Activated CD4-positive, alpha-beta T cell treated with anti-CD3 and anti-CD28 coated beads, Interleukin-2, amount 10 ng/mL, durations not matched to agents 24 days and 14 days (primary cell): ENCODE measurements around the gene NENF. TPM values are rescaled to one million over a fixed set of nuclear protein-coding genes. Genes with fewer than 3 reads are reported as not detected.
"Not testable (repeated sequence)": the region's sequence is repeated elsewhere in the genome, so short reads cannot be mapped to it uniquely, and the experiment has no call there.

Source experiments
- DNase-seq: peaks from one replicate; pipeline ENCODE4 v3.0.0; 2022
- H3K27ac Mint-ChIP-seq: one replicate; pipeline ENCODE4 v1.8.0; 2022; ENCODE audit warnings: mild to moderate bottlenecking, mixed read lengths
- H3K27me3 Mint-ChIP-seq: one replicate; pipeline ENCODE4 v1.8.0; 2022; ENCODE audit warnings: mixed read lengths
- H3K36me3 Mint-ChIP-seq: one replicate; pipeline ENCODE4 v1.8.0; 2022; ENCODE audit warnings: low read depth, mild to moderate bottlenecking, mixed read lengths
- H3K4me1 Mint-ChIP-seq: one replicate; pipeline ENCODE4 v1.8.0; 2021; ENCODE audit warnings: mixed read lengths
- H3K4me3 Mint-ChIP-seq: one replicate; pipeline ENCODE4 v1.8.0; 2022; ENCODE audit warnings: mild to moderate bottlenecking, moderate library complexity, mixed read lengths
- H3K9me3 Mint-ChIP-seq: one replicate; pipeline ENCODE4 v1.8.0; 2021; ENCODE audit warnings: mixed read lengths
- intact Hi-C: fragments of 100-400 bp; cut with micrococcal nuclease; formaldehyde crosslinking; loops from one replicate; pipeline ENCODE4 v1.15.1; 2023
- total RNA-seq: library from RNA; stranded (reverse); gene quantifications from 2 replicates; pipeline ENCODE4 v1.2.3, GENCODE V29; 2022

The NENF gene
- 35.1 and 36.1 TPM in 2 replicates for total RNA-seq

DNA sequence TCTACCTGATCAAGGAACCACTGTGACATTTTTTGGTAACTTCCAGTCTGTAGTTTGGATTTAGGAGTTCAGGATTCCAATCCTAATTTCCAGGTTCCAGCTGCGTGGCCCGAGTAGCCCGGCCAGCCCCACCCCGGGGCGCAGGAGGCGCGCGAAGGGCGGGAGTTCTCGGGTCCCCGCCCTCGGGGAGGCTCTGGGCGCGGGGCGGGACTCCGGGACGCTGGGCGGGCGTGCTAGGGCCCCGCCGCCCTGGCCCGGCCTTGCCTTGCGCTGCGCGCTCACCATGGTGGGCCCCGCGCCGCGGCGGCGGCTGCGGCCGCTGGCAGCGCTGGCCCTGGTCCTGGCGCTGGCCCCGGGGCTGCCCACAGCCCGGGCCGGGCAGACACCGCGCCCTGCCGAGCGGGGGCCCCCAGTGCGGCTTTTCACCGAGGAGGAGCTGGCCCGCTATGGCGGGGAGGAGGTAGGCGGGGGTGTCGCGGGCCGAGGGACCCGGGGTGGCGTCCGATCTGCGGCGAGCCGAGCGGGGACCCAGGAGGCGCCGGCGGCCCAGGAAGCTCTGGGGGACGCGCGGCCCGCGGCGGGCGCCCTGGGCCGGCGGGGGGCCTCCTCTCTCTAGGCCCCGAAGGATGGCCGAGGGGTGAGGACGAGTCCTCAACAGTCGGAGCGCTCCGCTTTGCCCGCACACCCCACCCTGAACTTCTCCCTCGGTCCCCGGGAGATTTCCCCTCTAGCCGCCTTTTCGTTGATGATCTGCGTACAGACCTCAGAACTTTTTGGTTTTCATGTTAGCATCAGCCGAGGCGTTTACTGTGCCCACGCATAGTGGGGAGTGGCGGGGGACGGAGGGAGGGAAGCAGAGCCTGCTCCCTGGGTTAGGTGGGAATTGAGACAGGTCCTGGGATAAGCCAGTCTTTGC, at the start of gene NENF:
NENF (plus strand) TSS at position 260 of the 916 bp plus-strand sequence; CDS start at position 284, 24 bp downstream.
- peak within 1 kb of the TSS; percentile 82 for H3K4me3 Mint-ChIP-seq
- H3K9me3 Mint-ChIP-seq, result no peaks in the 10 kb centered on the region
- DNase-seq, result peak; percentile 95
- H3K27me3 Mint-ChIP-seq, result peaks cover 2% of the 10 kb centered on the region
- intact Hi-C loops, result loop anchor here (1.0 to 5.0 kb wide), 4 partner anchors 19 to 396 kb away; partner anchors contain the start of genes ATF3, DTL, INTS7 and PACC1
- peaks cover 32% of the 10 kb centered on the region for H3K4me1 Mint-ChIP-seq
- peaks cover 3% of the 10 kb centered on the region for H3K36me3 Mint-ChIP-seq
- H3K27ac Mint-ChIP-seq, result peak within 1 kb of the TSS; percentile 76

DNA sequence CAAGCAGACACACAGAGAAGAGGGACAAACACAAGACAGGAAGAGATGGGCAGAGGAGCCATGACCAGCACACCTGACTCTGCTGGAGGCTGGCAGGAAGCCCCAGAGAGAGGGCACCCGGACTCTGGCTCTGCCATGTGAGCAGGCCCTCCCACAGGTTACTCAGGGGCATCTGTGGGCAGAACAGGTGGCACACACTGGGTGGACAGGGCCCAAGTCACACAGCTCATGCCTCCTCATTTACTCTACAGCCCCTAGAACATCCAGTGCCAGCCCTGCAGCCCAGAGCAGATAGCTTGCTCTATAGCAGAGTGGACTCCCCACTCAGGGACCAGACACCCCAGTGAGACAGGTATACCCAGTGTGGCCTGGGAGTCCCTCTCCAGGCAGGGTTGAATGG, 46.7 kb upstream of the NENF start:
- Mint-ChIP-seq H3K9me3 (peaks cover 7% of the 10 kb centered on the region), H3K27me3 (no peaks in the 10 kb centered on the region), H3K4me1 (peaks cover 3% of the 10 kb centered on the region), H3K4me3 (no peak overlapping the region), H3K36me3 (peaks cover 60% of the 10 kb centered on the region), H3K27ac (peak overlapping the region; percentile 66)
- DNase-seq, result no peak
- intact Hi-C loops, result no loop called here

DNA sequence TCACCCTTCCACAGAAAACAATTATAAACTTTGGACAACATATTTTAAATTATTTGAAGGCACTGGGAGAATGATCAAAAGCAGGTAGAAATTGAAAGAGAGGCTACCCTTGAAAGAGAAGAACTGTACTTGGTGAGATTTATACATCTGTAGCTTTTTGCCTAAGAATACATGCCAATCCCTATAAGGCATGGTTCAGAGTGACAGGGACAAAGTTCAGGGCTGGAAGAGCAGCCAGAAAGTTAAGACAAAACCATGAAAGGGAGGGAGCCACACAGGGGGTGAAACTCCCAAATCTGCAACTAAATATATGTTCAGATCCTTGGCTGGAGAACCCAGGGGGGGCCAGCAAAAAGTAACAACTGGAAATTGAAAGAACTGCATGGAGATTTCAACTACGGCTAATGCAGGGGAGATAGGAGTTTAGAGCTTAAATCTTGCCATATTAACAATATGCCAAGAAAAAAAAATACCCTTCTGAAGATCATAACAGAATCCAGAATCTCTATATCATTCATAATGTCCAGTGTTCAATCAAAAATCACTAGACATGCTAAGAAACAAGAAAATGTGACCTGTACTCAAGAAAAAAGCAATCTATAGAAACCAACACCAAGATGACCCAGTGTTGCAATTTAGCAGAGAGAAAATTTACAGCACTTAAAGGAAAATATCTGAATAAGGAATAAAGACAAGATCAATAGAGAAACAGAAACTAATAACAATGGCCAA, 43.6 kb upstream of the NENF start:
- Mint-ChIP-seq H3K27me3 (no peaks in the 10 kb centered on the region), H3K4me1 (peaks cover 7% of the 10 kb centered on the region), H3K36me3 (peaks cover 67% of the 10 kb centered on the region), H3K27ac (peak overlapping the region; percentile 3), H3K9me3 (peaks cover 19% of the 10 kb centered on the region), H3K4me3 (no peak overlapping the region)
- no peak for DNase-seq
- intact Hi-C loops, result no loop called here

DNA sequence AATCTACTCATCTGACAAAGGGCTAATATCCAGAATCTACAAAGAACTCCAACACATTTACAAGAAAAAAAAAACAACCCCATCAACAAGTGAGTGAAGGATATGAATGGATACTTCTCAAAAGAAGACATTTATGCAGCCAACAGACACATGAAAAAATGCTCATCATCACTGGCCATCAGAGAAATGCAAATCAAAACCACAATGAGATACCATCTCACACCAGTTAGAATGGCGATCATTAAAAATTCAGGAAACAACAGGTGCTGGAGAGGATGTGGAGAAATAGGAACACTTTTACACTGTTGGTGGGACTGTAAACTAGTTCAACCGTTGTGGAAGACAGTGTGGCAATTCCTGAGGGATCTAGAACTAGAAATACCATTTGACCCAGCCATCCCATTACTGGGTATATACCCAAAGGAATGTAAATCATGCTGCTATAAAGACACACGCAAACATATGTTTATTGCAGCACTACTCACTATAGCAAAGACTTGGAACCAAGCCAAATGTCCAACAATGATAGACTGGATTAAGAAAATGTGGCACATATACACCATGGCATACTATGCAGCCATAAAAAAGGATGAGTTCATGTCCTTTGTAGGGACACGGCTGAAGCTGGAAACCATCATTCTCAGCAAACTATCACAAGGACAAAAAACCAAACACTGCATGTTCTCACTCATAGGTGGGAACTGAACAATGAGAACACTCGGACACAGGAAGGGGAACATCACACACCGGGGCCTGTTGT, 36.9 kb upstream of the NENF start:
- Mint-ChIP-seq H3K36me3 (peaks cover 64% of the 10 kb centered on the region), H3K9me3 (peaks cover 15% of the 10 kb centered on the region)
- H3K27me3 Mint-ChIP-seq, intact Hi-C loops, DNase-seq, H3K4me3 Mint-ChIP-seq, H3K4me1 Mint-ChIP-seq, H3K27ac Mint-ChIP-seq: not testable (repeated sequence)

DNA sequence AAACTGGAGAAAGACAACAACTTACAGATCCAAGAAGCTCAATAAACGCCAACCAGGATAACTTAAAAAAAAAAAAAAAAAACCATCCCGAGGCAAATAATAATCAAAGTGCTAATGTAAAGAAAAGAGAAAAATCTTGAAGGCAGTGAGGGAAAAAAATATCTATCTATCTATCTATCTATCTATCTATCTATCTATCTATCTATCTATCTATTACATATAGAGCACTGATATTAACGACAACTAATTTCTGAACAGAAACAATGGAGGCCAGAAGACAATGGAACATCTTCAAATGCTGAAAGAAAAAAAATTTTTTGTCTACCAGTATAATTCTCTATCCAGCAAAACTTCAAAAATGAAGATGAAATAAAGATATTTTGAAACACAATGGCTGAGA, 36.1 kb upstream of the NENF start:
- Mint-ChIP-seq H3K9me3 (peaks cover 12% of the 10 kb centered on the region), H3K27ac (no peak overlapping the region), H3K36me3 (peaks cover 56% of the 10 kb centered on the region), H3K4me1 (peaks cover 4% of the 10 kb centered on the region), H3K4me3 (no peak overlapping the region), H3K27me3 (no peaks in the 10 kb centered on the region)
- DNase-seq, result no peak
- intact Hi-C loops, result no loop called here

DNA sequence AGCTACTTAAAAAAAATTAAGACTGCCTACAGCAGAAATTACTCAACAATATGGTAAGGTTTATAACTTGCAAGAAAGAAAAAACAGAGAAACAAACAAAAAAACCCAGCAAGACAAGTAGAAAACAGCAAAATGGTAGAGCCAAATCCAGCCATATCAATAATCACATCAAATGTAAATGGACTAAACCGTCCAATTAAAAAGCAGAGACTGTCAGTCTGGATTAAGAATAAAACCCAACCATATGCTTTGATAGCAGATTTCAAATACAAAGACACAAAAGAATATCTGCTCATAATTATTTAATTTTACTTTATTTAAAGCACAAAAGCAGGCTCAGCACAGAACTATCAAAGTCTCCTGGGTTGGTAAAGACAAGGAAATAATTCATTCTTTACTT, 35.5 kb upstream of the NENF start:
- H3K27ac Mint-ChIP-seq, result no peak overlapping the region
- no peaks in the 10 kb centered on the region for H3K27me3 Mint-ChIP-seq
- DNase-seq, result no peak
- H3K4me1 Mint-ChIP-seq, result peaks cover 4% of the 10 kb centered on the region
- intact Hi-C loops, result no loop called here
- no peak overlapping the region for H3K4me3 Mint-ChIP-seq
- H3K36me3 Mint-ChIP-seq, result peaks cover 56% of the 10 kb centered on the region
- H3K9me3 Mint-ChIP-seq, result peaks cover 10% of the 10 kb centered on the region

DNA sequence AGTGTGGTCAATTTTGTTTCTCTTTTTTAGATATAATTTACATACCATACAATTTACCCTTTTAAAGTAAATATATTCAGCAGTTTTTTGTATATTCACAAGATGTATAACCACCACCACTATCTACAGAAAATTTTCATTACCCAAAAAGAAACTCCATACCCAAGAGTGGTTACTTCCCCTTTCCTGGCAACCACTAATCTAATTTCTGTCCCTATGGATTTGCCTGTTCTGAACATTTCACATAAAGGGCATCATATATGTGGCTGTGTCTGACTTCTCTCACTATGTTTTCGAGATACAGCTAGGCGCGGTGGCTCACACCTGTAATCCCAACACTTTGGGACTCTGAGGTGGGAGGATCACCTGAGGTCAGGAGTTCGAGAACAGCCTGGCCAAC, 31.7 kb upstream of the NENF start:
- Mint-ChIP-seq H3K27ac (no peak overlapping the region), H3K9me3 (no peaks in the 10 kb centered on the region), H3K27me3 (no peaks in the 10 kb centered on the region), H3K4me3 (no peak overlapping the region), H3K4me1 (peaks cover 8% of the 10 kb centered on the region), H3K36me3 (peaks cover 60% of the 10 kb centered on the region)
- intact Hi-C loops, result no loop called here
- no peak for DNase-seq

DNA sequence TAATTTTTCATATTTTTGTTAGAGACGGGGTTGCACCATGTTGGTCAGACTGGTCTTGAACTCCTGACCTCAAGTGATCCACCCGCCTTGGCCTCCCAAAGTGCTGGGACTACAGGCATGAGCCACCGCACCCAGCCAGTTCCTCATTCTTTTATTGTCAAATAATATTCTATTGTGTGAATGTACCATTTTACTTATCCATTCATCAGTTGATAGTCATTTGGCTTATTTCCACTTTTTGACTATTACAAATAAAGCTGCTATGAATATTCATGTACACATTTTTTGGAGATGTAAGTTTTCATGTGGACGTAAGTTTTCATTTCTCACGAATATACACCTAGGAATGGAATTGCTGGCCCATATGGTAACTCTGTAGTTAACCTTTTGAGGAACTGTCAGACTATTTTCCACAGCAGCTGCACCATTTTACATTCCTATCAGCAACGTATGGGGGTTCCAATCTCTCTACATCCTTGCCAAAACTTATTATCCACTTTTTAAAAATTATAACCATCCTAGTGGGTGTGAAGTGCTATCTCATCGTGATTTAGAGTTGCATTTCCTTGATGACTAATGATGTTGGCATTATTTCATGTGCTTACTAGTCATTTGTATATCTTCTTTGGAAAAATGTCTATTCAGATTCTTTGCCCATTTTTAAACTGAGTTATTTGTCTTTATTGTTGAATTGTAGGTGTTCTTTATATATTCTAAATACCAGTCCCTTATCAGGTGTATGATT, 30.7 kb upstream of the NENF start:
- H3K27me3 Mint-ChIP-seq, result no peaks in the 10 kb centered on the region
- H3K4me3 Mint-ChIP-seq, result no peak overlapping the region
- H3K4me1 Mint-ChIP-seq, result peaks cover 8% of the 10 kb centered on the region
- intact Hi-C loops, result no loop called here
- H3K9me3 Mint-ChIP-seq, result no peaks in the 10 kb centered on the region
- peaks cover 57% of the 10 kb centered on the region for H3K36me3 Mint-ChIP-seq
- H3K27ac Mint-ChIP-seq, result no peak overlapping the region
- no peak for DNase-seq

DNA sequence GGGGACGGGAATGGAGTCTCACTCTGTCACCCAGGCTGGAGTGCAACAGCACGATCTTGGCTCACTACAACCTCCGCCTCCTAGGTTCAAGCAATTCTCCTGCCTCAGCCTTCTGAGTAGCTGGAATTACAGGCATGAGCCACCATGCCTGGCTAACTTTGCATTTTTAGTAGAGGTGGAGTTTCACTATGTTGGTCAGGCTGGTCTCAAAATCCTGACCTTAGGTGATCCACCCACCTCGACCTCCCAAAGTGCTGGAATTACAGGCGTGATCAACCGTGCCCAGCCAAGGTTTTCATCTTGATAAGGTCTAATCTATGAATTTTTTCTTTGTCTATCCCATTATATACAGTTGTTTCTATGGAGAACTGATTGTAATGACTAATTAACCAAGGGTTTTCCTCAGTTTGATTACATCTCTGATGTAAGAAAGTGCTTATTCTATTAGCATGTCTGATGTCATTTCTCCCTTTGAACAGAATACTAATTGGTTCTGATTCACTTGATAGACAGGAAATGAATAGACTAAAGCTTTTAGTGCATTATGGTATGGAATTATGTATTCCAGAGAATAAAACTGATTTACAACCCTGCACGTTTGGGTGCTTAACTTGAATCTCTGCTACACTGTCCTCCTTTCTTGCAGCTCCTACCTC, 29.9 kb upstream of the NENF start:
- DNase-seq, result no peak
- H3K36me3 Mint-ChIP-seq, result peaks cover 55% of the 10 kb centered on the region
- H3K9me3 Mint-ChIP-seq, result no peaks in the 10 kb centered on the region
- intact Hi-C loops, result no loop called here
- peaks cover 8% of the 10 kb centered on the region for H3K4me1 Mint-ChIP-seq
- no peaks in the 10 kb centered on the region for H3K27me3 Mint-ChIP-seq
- H3K27ac Mint-ChIP-seq, result no peak overlapping the region
- no peak overlapping the region for H3K4me3 Mint-ChIP-seq

DNA sequence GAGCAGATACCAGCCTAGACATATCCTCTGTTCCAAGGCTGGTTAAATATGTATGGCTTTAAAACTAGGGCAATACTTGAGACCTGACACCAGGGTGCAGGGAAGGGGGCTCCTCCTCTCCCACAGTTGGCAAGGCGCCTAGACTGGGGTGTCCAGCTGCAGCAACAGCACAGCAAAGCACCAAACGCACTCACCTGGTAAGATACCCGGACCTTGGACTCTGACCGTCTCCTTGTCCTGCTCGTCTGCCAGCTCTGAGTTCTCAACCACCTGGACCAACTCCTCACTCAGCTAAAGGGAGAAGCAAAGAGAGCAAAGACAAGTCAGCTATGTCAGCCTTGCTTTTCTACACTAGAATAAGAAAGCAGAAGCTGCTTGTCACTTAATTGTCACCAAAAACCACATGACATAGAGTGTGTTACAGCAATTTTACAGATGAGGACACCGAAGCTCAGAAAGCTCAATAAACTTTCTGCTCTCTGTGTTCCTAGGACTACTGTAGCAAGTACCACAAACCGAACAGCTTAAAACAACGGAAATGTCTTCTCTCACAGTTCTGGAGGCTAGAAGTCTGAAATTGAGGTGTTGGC, 22.4 kb upstream of the NENF start:
- H3K4me3 Mint-ChIP-seq, result no peak overlapping the region
- H3K4me1 Mint-ChIP-seq, result peaks cover 25% of the 10 kb centered on the region
- no peaks in the 10 kb centered on the region for H3K27me3 Mint-ChIP-seq
- no peaks in the 10 kb centered on the region for H3K9me3 Mint-ChIP-seq
- intact Hi-C loops, result no loop called here
- H3K36me3 Mint-ChIP-seq, result peaks cover 56% of the 10 kb centered on the region
- no peak overlapping the region for H3K27ac Mint-ChIP-seq
- DNase-seq, result no peak

DNA sequence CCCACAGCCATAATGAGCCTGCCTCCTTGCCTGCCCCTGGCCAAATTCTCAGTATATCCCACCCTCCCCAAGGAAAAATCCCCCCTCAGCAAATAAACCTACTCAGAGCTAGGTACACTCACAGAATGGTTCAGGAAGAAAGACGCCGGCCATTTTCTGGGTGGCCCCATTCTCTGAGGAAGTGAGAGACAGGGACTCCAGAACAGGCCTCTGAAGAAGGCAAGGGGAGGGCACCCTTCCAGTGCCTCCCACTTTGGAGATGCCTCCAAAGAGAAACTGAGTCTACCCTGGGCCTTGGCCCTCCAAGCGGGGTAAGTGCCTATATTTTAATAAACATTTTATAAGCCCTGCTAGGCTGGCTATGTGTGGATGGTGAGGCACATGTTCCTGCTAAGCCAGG, 20.3 kb upstream of the NENF start:
- Mint-ChIP-seq H3K9me3 (no peaks in the 10 kb centered on the region), H3K27ac (no peak overlapping the region), H3K27me3 (no peaks in the 10 kb centered on the region), H3K4me1 (peaks cover 25% of the 10 kb centered on the region), H3K36me3 (peaks cover 46% of the 10 kb centered on the region), H3K4me3 (no peak overlapping the region)
- DNase-seq, result no peak
- intact Hi-C loops, result no loop called here

DNA sequence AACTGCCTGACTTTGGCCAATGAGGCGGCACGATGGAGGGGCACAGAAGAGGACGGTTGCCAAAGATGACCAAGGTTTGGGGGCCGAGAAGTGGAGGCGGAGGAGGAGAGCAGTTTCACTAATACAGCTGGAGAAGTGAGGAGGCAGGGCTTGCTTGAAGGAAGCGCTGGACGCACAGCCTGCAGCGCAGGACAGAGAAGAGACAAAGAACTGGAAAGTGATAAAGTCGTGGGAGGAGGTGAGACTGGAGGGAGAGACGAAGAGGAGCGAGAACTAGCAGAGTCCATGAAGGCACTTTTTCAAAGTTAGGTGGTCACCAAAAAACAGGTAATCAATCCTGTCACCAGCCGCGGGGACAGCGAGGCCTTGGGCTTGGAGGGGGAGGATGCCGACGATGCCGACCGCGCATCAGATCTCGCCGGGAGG, 18.8 kb upstream of the NENF start:
- Mint-ChIP-seq H3K9me3 (no peaks in the 10 kb centered on the region), H3K4me3 (peak overlapping the region; percentile 99), H3K27me3 (no peaks in the 10 kb centered on the region), H3K36me3 (peaks cover 38% of the 10 kb centered on the region), H3K27ac (peak overlapping the region; percentile 96), H3K4me1 (peaks cover 25% of the 10 kb centered on the region)
- DNase-seq, result no peak
- intact Hi-C loops, result loop anchor here (1.0 kb wide), 1 partner anchor 18 kb away; the partner anchor contains the start of gene NENF
